OCI-LY1 (cell line): ENCODE measurements around the gene MRTFB.

ENCODE experiments used
- CTCF ChIP-seq: fragments of 200-600 bp; sonication (generic), shearing (Covaris generic); IDR thresholded peaks from 2 replicates; pipeline ENCODE4 v1.5.1; 2017; ENCODE audit warnings: mild to moderate bottlenecking, antibody characterized with exemption, low read length, moderate library complexity, mixed read lengths
- EZH2 ChIP-seq: fragments of 200-600 bp; sonication (generic), shearing (Covaris generic); IDR thresholded peaks from 2 replicates; pipeline ENCODE4 v1.8.0; 2017; ENCODE audit warnings: borderline replicate concordance, mixed run types, mild to moderate bottlenecking, antibody characterized with exemption, low read length, moderate library complexity, mixed read lengths

- TF ChIP-seq CTCF: no peak
- TF ChIP-seq EZH2: no peak
Measured at GRCh38 chr16:14139872-14140271, 68.8 kb downstream of the MRTFB start.
